HUDEP-2 (cell line): ENCODE measurements around the gene ICAM3.

Experiments used
- DNase-seq, 76 experiments: peaks; one replicate each; lab custom pipeline; 2025; ENCODE audit not compliant: unreplicated experiment in 76 of 76; lab: John Stamatoyannopoulos, UW

Gene ICAM3

GRCh38 chr19:10321417-10321797 lies 18.0 kb downstream of the ICAM3 start:
- no peak for DNase-seq

- DNase-seq, result no peak
Measured at GRCh38 chr19:10320602-10321416, 18.6 kb downstream of the ICAM3 start.

DNA sequence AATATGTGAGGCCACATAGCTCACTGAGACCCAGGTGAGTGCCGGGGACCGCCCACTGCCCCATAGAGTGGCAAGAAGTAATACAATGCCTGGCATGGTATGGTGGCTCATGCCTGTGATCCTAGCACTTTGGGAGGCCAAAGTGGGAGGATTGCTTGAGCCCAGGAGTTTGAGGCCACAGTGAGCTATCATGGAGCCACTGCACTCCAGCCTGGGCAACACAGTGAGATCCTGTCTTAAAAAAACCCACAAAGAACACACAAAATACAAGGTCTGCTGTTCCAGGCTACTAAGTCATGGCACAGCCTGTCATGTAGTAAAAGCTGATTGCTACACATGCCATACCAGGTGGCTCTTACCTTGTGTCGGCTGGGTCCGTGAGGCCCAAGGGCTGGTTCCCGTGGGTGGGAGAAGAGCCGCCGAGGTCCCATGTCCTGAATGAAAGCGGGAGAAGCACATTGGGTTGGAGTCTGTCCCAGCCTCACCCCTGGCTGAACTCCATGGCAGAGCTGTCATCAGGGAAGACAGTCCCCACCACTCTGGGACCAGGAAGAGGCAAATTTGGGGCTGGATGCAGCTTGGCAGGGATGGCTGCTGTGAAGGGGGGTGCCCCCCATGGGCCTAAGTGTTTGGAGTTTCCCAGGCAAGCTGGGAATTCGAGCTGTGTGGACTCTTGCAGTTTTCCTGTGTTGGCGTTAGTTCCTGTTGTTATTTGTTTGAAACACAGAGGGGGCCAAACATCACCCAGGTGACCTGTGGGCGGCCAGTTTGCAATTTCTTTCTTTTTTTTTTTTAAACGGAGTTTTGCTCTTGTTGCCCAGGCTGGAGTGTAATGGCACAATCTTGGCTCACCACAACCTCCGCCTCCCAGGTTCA lies 20.4 kb downstream of the ICAM3 start:
- DNase-seq, result no peak

GRCh38 chr19:10317857-10318462 lies 21.5 kb downstream of the ICAM3 start:
- no peak for DNase-seq

- DNase-seq, result no peak
Measured at GRCh38 chr19:10317045-10317856, 22.2 kb downstream of the ICAM3 start.

DNA sequence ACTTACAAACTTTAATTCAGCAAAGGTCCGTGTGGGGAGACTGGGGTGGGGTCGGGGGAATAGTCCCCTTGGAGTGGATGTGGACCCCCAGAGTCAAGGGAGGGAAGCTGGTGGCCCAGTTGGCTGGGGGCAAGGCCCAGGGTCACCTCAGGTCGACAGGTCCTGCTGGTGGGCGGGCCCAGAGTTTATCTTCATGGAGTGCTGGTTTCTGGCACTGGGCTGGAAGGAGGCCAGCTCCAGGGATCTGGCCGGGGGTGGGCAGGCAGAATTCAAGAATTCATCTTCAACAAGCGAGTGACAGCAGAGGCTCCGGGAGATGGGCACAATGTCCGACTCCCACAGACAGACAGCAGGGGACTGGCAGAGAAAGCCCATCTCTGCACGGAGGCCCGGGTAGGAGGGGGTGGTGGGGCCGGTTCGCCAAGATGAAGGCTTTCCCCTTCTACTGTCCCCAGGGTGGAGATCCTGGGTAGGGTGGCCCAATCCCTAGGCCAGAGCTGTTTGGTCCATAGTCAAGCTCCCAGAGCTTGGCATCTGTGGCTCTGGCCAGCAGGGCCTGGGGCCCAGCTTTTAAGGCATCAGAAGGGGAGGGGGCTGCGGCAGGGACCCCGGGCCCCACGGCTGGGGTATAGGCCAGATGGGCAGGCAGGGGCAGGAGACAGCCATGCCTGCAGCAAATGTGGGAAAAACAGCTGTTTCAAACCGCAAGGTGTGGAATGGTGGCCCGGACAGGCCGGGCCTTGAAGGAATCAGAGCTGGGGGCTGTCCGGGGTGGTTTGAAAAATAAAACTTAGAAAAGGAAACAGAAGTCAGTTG lies 23.0 kb downstream of the ICAM3 start:
- peak in 67 of 76 experiments; percentile 16 to 88 (median 69) for DNase-seq

DNA sequence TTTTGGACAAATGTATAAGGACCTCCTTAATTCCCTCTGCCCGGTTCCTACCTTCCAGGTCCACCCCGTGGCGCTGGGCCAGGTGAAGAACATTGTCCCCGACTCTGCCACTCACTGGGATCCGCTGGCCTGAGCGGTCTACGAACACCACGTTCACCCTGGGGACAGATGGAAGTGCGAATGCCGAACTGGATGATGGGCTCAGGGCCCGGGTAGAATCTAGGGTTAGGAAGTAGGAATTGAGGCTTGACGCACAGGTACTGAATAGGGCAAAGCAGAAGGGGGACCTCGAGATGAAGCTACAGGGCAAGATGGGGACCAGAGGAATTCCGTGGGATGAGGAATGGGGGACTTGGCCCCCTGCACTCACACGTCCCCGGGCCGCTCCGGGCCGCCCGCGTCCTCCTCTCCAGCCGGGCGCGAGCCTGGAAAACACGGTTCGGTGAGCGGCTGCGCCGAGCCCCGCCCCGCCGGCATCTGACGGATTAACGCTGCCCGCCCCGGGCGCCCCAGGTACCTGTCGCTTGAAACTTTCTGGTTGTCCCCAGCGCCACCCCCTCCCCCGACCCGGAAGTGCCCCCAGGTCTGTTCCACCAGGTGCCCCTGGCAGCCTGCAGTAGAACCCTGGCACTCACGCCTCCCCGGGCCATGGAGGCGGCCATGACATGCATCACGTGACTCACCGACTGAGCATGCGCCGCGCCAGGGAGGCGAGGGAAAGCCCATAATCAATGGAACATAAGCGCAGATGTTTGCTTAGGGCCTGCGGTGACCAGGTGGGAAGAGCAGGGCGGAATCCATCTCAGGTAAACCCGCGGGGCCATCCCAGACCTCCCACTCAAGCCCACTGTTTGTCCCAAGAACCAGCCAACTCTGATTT lies 23.8 kb downstream of the ICAM3 start, which contains the start of gene FDX2:
TSS of gene FDX2 (minus strand) at position 681 of the 880 bp plus-strand sequence. CDS start at position 662, 19 bp downstream.
- DNase-seq, result peak in 75 of 76 experiments; percentile 21 to 93 (median 84)

- DNase-seq, result no peak
Measured at GRCh38 chr19:10309423-10309822, 30.0 kb downstream of the ICAM3 start, which contains the start of gene ZGLP1. Gene ZGLP1, minus strand, starts transcription at chr19:10309815.

GRCh38 chr19:10306327-10306726 lies 33.1 kb downstream of the ICAM3 start:
- no peak for DNase-seq

- no peak for DNase-seq
Measured at GRCh38 chr19:10305139-10305806, 34.2 kb downstream of the ICAM3 start.

GRCh38 chr19:10299545-10300458 lies 39.6 kb downstream of the ICAM3 start:
- peak in 74 of 76 experiments; percentile 60 to 96 (median 87) for DNase-seq

- peak in 41 of 76 experiments; percentile 13 to 67 (median 47) for DNase-seq
Measured at GRCh38 chr19:10295847-10296591, 43.4 kb downstream of the ICAM3 start.

DNA sequence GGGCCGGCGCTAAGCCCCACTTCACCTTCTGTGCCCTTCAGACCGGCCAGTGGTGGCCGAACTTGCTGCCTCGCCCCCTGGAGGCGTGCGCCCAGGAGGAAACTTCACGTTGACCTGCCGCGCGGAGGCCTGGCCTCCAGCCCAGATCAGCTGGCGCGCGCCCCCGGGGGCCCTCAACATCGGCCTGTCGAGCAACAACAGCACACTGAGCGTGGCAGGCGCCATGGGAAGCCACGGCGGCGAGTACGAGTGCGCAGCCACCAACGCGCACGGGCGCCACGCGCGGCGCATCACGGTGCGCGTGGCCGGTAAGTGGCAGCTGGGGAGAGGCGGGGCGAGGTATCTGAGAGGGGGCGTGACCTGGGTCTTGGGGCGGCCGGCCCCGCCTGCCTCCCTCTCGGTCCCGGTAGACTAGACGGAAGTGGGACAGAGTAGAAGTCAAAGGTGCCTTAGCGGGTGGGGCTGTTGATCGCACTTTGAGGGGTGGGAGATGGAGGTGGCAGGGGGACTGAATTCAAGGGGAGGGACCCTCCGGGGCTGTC lies 44.0 kb downstream of the ICAM3 start:
- peak in 31 of 76 experiments; percentile 11 to 74 (median 46) for DNase-seq

GRCh38 chr19:10294368-10294697 lies 45.1 kb downstream of the ICAM3 start:
- no peak for DNase-seq

- no peak for DNase-seq
Measured at GRCh38 chr19:10293637-10294367, 45.6 kb downstream of the ICAM3 start.
